Hematopoietic multipotent progenitor cell treated with erythropoietin and hydrocortisone succinate and interleukin-3 and kit ligand, for 4 days (in vitro differentiated cells): ENCODE results near the gene SEL1L.
"Not testable (repeated sequence)": the region's sequence is repeated elsewhere in the genome, so short reads cannot be mapped to it uniquely, and the experiment has no call there.

ENCODE experiments used
- DNase-seq: peaks from one replicate; pipeline ENCODE4 v3.0.0-alpha.2; 2015

The SEL1L gene

GRCh38 chr14:81440041-81440440, 93.6 kb downstream of the SEL1L start:
- no peak for DNase-seq

DNA sequence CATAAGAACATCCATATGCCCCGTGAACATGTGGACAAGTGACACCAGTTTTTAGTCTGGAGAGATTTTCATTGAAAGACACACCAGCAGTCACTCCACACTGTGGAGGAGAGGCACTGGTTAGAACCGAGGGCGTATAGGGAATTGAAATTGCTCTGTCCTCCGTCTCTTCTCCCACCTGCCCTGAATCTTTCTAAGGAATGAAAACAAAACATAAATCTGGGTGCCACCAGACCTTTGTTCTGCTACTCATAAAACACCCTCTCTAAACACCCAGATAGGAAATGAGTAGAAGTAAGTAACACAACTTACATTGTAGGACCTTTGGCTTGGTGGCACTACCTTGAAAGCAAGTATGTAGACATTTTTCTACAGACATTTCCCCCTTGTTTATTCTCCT, 96.4 kb downstream of the SEL1L start:
- DNase-seq = no peak

GRCh38 chr14:81436296-81437138, 97.1 kb downstream of the SEL1L start:
- peak; percentile 93 for DNase-seq

DNA sequence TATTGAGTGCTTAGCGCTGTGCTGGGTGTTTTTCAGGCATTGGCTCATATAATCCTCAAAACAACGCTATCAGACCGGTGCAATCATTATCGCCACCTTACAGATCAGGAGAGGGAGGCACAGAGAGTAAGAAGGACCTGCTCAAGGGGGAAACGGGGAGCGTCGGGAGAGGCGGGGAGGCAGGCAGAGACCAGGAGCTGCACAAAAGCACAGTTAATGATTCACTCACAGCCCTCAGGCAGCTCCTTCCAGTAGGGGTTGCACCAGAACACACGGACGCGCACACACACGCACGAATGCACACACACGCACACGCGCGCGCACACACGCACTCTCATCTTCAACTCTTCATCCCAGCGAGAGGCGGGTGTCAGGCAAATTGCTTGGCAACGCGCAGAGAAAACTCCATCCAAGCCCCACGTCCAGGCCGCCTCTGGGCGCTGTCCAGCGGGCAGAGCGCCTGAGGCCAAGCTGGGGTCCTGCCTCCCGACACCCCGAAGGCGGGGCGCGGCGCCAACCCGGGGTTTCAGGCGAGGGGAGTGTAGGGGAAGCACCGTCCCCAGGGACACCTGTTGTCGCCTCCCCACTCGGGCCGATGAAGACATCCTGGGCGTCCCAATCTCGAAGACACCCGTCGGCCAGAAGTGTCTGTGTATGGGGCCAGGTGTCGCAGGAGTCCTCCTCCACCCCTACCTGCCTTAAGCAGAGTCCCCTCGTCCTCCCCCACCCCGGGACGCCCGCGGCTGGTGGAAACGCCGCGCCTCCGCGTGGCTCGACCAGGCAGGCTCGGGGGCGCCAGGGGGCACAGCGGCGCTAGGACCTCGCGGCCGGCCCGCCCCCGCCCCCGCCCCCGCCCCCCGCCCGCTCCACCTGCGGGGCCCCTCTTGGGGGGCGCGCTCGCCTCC, 98.0 kb downstream of the SEL1L start:
- peak; percentile 82 for DNase-seq

GRCh38 chr14:81435048-81435390, 98.6 kb downstream of the SEL1L start:
- DNase-seq = no peak

DNA sequence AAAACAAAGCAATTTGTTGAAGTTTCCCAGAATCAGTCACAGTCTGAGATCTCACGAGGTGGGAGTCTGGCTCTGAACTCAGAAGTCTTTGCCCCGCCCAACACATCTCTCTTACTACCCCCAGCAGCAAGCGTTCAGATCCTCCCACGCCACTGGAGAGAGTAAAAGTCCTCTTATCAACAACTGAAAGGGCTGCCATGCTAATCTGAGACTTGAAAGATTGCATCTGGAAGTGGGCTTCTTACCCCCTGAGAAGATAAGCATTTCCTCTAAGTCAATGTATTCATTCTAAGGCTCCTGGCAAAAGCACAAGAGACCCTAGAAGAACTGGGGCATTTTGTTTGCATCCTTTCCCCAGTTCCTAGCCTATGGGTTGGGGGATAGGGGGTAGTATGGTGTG, 99.4 kb downstream of the SEL1L start:
- peak; percentile 84 for DNase-seq

DNA sequence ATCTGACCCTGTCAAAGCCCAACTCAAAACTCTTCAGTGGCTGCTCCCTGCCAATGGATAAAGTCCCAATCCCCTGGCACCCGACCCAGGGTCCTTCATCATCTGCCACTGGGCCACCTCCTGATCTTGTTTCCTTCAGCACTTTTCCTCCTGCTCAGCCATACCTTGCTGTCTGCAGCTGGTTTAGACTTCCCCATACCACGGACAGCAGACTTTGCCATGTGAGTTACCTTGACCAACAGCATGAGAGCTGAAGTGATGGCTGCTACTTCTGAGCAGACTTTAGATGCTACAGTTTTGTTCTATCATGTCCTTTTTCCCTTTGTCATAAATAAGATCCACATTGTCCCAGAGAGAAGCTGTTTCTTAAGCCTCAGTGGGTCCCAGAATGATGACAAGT, 100.3 kb downstream of the SEL1L start:
- no peak for DNase-seq

DNA sequence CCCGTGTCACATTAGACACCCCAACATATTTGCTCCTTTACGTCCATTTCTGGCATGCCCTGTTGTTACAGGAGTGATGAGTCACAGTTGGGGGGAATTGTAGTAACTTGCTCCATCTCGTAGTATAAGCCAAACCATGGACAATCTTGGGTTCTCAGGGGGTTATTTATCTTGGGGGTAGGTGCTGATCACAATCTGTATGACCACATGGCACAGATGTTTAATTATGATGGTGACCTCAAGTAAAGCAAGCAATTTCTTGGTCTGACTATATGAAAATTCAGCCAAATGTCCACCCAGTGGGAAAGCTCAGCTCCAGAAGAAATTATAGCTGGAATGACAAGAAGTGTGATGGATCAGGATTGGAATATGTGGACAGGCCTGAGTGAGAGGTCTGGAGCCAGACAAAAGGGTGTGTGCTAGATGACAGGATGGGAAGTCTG, 101.4 kb downstream of the SEL1L start:
- DNase-seq = peak; percentile 91

DNA sequence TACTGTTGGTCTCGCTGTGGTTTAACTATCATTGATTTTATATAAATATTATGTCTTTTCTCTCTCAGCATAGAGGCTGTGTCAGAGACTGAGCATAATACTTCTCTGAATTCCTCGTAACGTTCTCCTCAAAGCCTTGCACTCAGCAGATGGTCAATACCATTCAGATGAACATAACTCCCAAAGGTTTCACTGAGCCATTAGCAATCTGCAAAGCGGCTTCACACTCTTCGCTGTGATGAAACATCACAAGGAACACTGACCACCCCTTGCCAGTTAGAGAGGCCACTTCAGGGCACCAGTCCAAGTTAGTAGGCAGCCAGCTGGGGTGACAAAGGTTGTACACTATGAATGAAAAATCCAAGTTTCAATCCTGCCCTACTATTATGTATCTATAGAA, 103.4 kb downstream of the SEL1L start:
- DNase-seq = peak; percentile 36

DNA sequence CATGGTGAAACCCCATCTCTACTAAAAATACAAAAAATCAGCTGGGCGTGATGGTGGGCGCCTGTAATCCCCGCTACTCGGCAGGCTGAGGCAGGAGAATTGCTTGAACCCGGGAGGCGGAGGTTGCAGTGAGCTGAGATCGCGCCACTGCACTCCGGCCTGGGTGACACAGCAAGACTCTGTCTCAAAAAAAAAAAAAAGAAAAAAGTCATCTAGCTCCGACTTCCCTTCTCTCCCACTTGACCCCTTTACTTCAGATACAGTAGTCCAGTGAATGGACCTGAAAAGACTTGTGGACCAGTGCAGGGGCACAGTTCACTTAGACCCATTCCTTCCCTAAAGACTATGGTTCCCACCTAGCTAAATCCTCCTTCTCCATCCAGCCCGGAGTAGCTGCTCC, 103.9 kb downstream of the SEL1L start:
- DNase-seq = not testable (repeated sequence)

DNA sequence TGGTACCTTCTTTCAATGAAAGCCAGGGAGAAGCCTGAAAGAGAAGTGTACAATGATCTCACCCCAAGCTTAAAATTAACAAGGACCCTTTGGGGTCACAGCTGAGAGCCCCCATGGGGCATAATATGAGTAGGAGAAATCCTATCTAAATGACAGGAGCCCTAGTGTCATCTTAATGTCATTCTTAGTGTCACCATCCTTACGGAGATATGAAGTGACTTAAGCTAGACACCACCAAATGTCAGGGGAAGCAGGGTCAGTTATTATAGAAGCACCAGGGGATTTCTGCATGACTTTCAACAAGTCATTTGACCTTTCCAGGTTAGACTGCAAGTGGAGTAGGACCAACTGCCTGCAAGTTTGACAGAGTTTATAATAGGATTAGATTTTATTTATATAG, 104.6 kb downstream of the SEL1L start:
- DNase-seq = no peak

GRCh38 chr14:81427348-81428058, 106.2 kb downstream of the SEL1L start:
- DNase-seq = peak; percentile 95

DNA sequence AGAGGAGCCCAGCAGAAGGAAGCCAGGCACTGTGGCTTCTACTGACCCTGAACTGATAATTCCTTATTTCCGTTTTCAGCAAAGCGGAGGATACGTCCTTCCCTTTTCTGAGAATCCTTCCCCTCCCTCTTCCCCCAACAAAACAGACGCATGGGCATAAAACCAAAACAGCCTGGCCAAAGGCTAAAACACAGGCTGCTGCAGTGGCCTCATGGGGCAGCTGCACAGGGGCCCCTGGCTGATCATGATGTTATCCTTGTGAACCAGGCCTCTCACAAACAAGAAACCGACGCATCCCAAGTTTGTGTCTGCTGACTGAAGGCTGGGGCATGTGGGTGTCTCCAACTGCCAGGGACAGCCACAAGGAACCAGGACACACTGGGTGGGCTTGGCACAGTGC, 110.1 kb downstream of the SEL1L start:
- DNase-seq = peak; percentile 96
